ENCODE results near the gene HNRNPDL. TPM values are rescaled to one million over a fixed set of nuclear protein-coding genes. Genes with fewer than 3 reads are reported as not detected.

Gene HNRNPDL
- total RNA-seq, 1 donor from 2014 or later, result 444 TPM

GRCh38 chr4:82469791-82470345 is 39.6 kb upstream of the HNRNPDL start:
- Mint-ChIP-seq H3K4me1 (ENCODE audit: low read depth, unreplicated experiment) (no peaks in the 10 kb centered on the region), H3K4me3 (ENCODE audit: unreplicated experiment) (no peak overlapping the region), H3K27ac (ENCODE audit: unreplicated experiment) (no peak overlapping the region), H3K27me3 (ENCODE audit: unreplicated experiment) (no peaks in the 10 kb centered on the region), H3K9me3 (ENCODE audit: unreplicated experiment) (no peaks in the 10 kb centered on the region), H3K36me3 (ENCODE audit: unreplicated experiment) (peaks cover 5% of the 10 kb centered on the region)
- TF ChIP-seq, protein P1, sequence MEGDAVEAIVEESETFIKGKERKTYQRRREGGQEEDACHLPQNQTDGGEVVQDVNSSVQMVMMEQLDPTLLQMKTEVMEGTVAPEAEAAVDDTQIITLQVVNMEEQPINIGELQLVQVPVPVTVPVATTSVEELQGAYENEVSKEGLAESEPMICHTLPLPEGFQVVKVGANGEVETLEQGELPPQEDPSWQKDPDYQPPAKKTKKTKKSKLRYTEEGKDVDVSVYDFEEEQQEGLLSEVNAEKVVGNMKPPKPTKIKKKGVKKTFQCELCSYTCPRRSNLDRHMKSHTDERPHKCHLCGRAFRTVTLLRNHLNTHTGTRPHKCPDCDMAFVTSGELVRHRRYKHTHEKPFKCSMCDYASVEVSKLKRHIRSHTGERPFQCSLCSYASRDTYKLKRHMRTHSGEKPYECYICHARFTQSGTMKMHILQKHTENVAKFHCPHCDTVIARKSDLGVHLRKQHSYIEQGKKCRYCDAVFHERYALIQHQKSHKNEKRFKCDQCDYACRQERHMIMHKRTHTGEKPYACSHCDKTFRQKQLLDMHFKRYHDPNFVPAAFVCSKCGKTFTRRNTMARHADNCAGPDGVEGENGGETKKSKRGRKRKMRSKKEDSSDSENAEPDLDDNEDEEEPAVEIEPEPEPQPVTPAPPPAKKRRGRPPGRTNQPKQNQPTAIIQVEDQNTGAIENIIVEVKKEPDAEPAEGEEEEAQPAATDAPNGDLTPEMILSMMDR (IDR thresholded peaks at IDR 0.05; ENCODE audit: partially characterized antibody, unreplicated experiment), result no peak
- DNase-seq, result no peak

DNA sequence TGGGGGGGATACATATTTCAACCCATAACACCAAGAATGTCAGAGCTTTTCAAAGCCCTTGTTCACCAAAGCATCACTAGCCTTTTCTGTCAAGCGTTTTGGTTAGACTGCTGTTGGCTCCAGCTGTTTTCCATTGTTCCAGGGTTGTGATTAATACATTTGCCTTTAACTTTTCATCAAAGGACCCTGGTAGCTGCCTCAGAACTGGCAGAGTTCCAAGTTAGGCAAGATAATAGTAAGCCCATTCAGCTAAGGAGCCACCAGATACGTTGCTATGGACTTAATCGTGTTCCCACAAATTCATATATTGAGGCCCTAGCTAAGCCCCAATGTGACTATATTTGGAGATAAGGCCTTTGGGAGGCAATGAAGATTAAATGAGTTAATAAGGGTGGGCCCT is 37.2 kb upstream of the HNRNPDL start:
- H3K27ac Mint-ChIP-seq (ENCODE audit: unreplicated experiment), result no peak overlapping the region
- TF ChIP-seq, protein P1 (IDR thresholded peaks at IDR 0.05; ENCODE audit: partially characterized antibody, unreplicated experiment), result no peak
- H3K36me3 Mint-ChIP-seq (ENCODE audit: unreplicated experiment), result peaks cover 5% of the 10 kb centered on the region
- H3K27me3 Mint-ChIP-seq (ENCODE audit: unreplicated experiment), result no peaks in the 10 kb centered on the region
- no peaks in the 10 kb centered on the region for H3K9me3 Mint-ChIP-seq (ENCODE audit: unreplicated experiment)
- DNase-seq, result no peak
- no peaks in the 10 kb centered on the region for H3K4me1 Mint-ChIP-seq (ENCODE audit: low read depth, unreplicated experiment)
- no peak overlapping the region for H3K4me3 Mint-ChIP-seq (ENCODE audit: unreplicated experiment)

DNA sequence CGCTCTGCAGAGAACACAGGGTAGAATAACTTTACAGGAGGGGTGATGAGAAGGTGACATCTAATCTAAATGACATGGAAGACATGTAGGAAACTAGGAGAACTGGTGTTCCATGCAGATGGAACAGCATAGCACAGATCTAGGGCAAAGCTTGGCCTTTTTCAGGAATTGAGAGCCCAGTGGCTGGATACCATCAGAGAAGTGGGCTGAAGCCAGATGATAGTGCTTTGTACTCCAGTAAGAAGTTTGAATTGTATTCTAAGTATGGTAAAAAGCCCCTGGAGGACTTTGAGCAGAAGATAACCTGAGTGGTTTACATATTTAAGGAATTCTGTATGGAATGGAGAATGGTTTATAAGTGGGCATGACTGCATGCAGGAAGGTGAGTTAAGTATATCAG is 33.0 kb upstream of the HNRNPDL start:
- Mint-ChIP-seq H3K27ac (ENCODE audit: unreplicated experiment) (no peak overlapping the region), H3K9me3 (ENCODE audit: unreplicated experiment) (no peaks in the 10 kb centered on the region), H3K36me3 (ENCODE audit: unreplicated experiment) (peaks cover under 1% of the 10 kb centered on the region), H3K4me1 (ENCODE audit: low read depth, unreplicated experiment) (no peaks in the 10 kb centered on the region), H3K27me3 (ENCODE audit: unreplicated experiment) (no peaks in the 10 kb centered on the region), H3K4me3 (ENCODE audit: unreplicated experiment) (no peak overlapping the region)
- TF ChIP-seq, protein P1 (IDR thresholded peaks at IDR 0.05; ENCODE audit: partially characterized antibody, unreplicated experiment), result no peak
- DNase-seq, result no peak

GRCh38 chr4:82462415-82462831 is 32.2 kb upstream of the HNRNPDL start:
- peak; percentile 92 for DNase-seq
- no peak overlapping the region for H3K27ac Mint-ChIP-seq (ENCODE audit: unreplicated experiment)
- no peaks in the 10 kb centered on the region for H3K9me3 Mint-ChIP-seq (ENCODE audit: unreplicated experiment)
- H3K4me1 Mint-ChIP-seq (ENCODE audit: low read depth, unreplicated experiment), result no peaks in the 10 kb centered on the region
- TF ChIP-seq, protein P1 (IDR thresholded peaks at IDR 0.05; ENCODE audit: partially characterized antibody, unreplicated experiment), result peak; percentile 84
- H3K27me3 Mint-ChIP-seq (ENCODE audit: unreplicated experiment), result no peaks in the 10 kb centered on the region
- no peaks in the 10 kb centered on the region for H3K36me3 Mint-ChIP-seq (ENCODE audit: unreplicated experiment)
- no peak overlapping the region for H3K4me3 Mint-ChIP-seq (ENCODE audit: unreplicated experiment)

GRCh38 chr4:82461710-82462109 is 31.4 kb upstream of the HNRNPDL start:
- no peak overlapping the region for H3K27ac Mint-ChIP-seq (ENCODE audit: unreplicated experiment)
- no peaks in the 10 kb centered on the region for H3K36me3 Mint-ChIP-seq (ENCODE audit: unreplicated experiment)
- TF ChIP-seq, protein P1 (IDR thresholded peaks at IDR 0.05; ENCODE audit: partially characterized antibody, unreplicated experiment), result no peak
- no peak for DNase-seq
- H3K27me3 Mint-ChIP-seq (ENCODE audit: unreplicated experiment), result no peaks in the 10 kb centered on the region
- no peaks in the 10 kb centered on the region for H3K4me1 Mint-ChIP-seq (ENCODE audit: low read depth, unreplicated experiment)
- no peak overlapping the region for H3K4me3 Mint-ChIP-seq (ENCODE audit: unreplicated experiment)
- H3K9me3 Mint-ChIP-seq (ENCODE audit: unreplicated experiment), result no peaks in the 10 kb centered on the region

Measured in glutamatergic neuron (in vitro differentiated cells).